Upper lobe of left lung (tissue), 4 donors: ENCODE measurements around the gene LDB2.

Source experiments
- EP300 ChIP-seq, 4 donors: sonication (generic); formaldehyde crosslinking; IDR thresholded peaks; one replicate each; pipeline ENCODE4 v1.5.1; 2017; ENCODE audit warnings: antibody characterized with exemption in 4 of 4, control low read depth in 2 of 4
- POLR2A ChIP-seq, 4 donors: fragments of 450-650 bp; IDR thresholded peaks; one replicate each; pipeline ENCODE4 v1.5.1; 2016 to 2017; ENCODE audit warnings: antibody characterized with exemption in 4 of 4, mild to moderate bottlenecking in 2 of 4
- POLR2AphosphoS5 ChIP-seq, 2 donors: sonication (generic); formaldehyde crosslinking; IDR thresholded peaks; one replicate each; pipeline ENCODE4 v1.5.1; 2017; ENCODE audit warnings: antibody characterized with exemption in 2 of 2
- TF ChIP-seq, protein P1 (sequence below), 6 experiments: fragments of 450-650 bp in 4 of 6; fragments of 200-600 bp in 2 of 6; sonication (generic) in 2 of 6; IDR thresholded peaks; one replicate each; pipeline ENCODE4 v1.5.1; 2016 to 2019; ENCODE audit warnings: antibody characterized with exemption in 6 of 6

DNA sequence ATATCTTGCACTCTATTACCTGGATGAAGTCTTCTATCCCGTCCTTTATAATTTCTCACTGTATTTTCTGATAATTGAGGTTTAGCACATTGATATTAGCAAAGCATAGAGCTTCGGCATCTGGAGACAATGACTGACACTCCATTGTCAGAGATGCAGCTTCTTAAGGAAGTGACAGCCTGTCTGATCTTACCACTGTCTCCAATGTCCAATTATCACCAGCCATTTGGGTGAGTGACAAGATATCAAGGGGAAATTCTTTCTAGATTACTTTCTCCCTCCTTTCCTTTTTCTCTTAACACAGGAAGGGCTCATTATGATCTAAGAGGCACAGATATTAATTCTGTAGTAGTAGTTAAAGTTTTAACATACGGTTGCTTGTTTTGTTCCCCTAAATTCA, 86.4 kb downstream of the LDB2 start:
- TF ChIP-seq, protein P1, sequence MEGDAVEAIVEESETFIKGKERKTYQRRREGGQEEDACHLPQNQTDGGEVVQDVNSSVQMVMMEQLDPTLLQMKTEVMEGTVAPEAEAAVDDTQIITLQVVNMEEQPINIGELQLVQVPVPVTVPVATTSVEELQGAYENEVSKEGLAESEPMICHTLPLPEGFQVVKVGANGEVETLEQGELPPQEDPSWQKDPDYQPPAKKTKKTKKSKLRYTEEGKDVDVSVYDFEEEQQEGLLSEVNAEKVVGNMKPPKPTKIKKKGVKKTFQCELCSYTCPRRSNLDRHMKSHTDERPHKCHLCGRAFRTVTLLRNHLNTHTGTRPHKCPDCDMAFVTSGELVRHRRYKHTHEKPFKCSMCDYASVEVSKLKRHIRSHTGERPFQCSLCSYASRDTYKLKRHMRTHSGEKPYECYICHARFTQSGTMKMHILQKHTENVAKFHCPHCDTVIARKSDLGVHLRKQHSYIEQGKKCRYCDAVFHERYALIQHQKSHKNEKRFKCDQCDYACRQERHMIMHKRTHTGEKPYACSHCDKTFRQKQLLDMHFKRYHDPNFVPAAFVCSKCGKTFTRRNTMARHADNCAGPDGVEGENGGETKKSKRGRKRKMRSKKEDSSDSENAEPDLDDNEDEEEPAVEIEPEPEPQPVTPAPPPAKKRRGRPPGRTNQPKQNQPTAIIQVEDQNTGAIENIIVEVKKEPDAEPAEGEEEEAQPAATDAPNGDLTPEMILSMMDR (IDR thresholded peaks at IDR 0.05): no peak
- TF ChIP-seq EP300 (IDR thresholded peaks at IDR 0.05): no peak
- no peak for TF ChIP-seq POLR2AphosphoS5 (IDR thresholded peaks at IDR 0.05)
- TF ChIP-seq POLR2A (IDR thresholded peaks at IDR 0.05): no peak
